ENCODE measurements around the gene LARGE1. TPM values are rescaled to one million over a fixed set of nuclear protein-coding genes. Genes with fewer than 3 reads are reported as not detected.

The LARGE1 gene
- total RNA-seq, 3 donors from 2014 or later = 23.6 to 27.8 (median 26.1) TPM

GRCh38 chr22:33746501-33746928, 173.8 kb downstream of the LARGE1 start:
- no peaks in the 10 kb centered on the region for H3K27me3 ChIP-seq
- no peak for DNase-seq (ENCODE audit: low spot score in 2 of 2)
- H3K9me3 ChIP-seq = no peaks in the 10 kb centered on the region
- H3K36me3 ChIP-seq = no peaks in the 10 kb centered on the region
- H3K4me3 ChIP-seq = no peak overlapping the region
- H3K4me1 ChIP-seq = no peaks in the 10 kb centered on the region
- intact Hi-C loops (cut with DNase I; ENCODE audit: low total_unique reads) = loop anchor here (5.0 kb wide), 1 partner anchor 1414 kb away; no protein-coding TSS in a partner anchor
- H3K27ac ChIP-seq = no peak overlapping the region
- TF ChIP-seq POLR2AphosphoS5 (IDR thresholded peaks at IDR 0.05) = no peak
- no peak for TF ChIP-seq POLR2A (IDR thresholded peaks at IDR 0.05)
- TF ChIP-seq CTCF (IDR thresholded peaks at IDR 0.05) = no peak

- Histone ChIP-seq H3K36me3 (no peaks in the 10 kb centered on the region), H3K9me3 (no peaks in the 10 kb centered on the region), H3K27me3 (no peaks in the 10 kb centered on the region), H3K4me1 (no peaks in the 10 kb centered on the region), H3K27ac (no peak overlapping the region), H3K4me3 (no peak overlapping the region)
- DNase-seq (ENCODE audit: low spot score in 2 of 2) = no peak
- TF ChIP-seq POLR2AphosphoS5 (IDR thresholded peaks at IDR 0.05) (no peak), POLR2A (IDR thresholded peaks at IDR 0.05) (no peak), CTCF (IDR thresholded peaks at IDR 0.05) (no peak)
- intact Hi-C loops (cut with DNase I; ENCODE audit: low total_unique reads) = loop anchor here (5.0 kb wide), 1 partner anchor 1413 kb away; no protein-coding TSS in a partner anchor
Measured at GRCh38 chr22:33745501-33745900, 174.8 kb downstream of the LARGE1 start.

- no peaks in the 10 kb centered on the region for H3K4me1 ChIP-seq
- H3K27me3 ChIP-seq = no peaks in the 10 kb centered on the region
- intact Hi-C loops (cut with DNase I; ENCODE audit: low total_unique reads) = no loop called here
- H3K36me3 ChIP-seq = no peaks in the 10 kb centered on the region
- DNase-seq (ENCODE audit: low spot score in 2 of 2) = no peak
- H3K27ac ChIP-seq = no peak overlapping the region
- TF ChIP-seq CTCF (IDR thresholded peaks at IDR 0.05) (no peak), POLR2AphosphoS5 (IDR thresholded peaks at IDR 0.05) (no peak), POLR2A (IDR thresholded peaks at IDR 0.05) (no peak)
- no peaks in the 10 kb centered on the region for H3K9me3 ChIP-seq
- no peak overlapping the region for H3K4me3 ChIP-seq
Measured at GRCh38 chr22:33743756-33744155, 176.5 kb downstream of the LARGE1 start.

DNA sequence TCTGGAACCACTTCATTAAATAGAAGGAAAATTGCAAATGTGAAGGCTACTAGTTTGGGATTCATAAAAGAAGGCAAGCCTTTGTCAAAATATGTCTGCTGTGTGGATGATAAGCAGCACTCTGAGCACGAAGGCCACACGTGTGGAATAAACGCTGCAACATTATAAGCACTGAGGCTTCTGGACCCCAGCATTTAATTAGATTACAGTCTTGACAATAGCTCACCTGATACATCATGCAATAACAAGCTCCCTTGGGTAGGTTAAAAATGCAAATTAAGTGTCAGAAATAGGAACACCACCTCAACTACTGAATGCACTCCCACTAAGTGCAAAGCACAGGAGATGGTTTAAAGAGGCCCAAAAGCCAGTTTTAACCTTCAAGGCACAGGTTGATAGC, 179.3 kb downstream of the LARGE1 start:
- no peak for DNase-seq (ENCODE audit: low spot score in 2 of 2)
- Histone ChIP-seq H3K36me3 (no peaks in the 10 kb centered on the region), H3K27ac (no peak overlapping the region), H3K4me1 (no peaks in the 10 kb centered on the region), H3K9me3 (no peaks in the 10 kb centered on the region), H3K4me3 (no peak overlapping the region), H3K27me3 (no peaks in the 10 kb centered on the region)
- intact Hi-C loops (cut with DNase I; ENCODE audit: low total_unique reads) = no loop called here
- no peak for TF ChIP-seq POLR2AphosphoS5 (IDR thresholded peaks at IDR 0.05)
- TF ChIP-seq CTCF (IDR thresholded peaks at IDR 0.05) = no peak
- TF ChIP-seq POLR2A (IDR thresholded peaks at IDR 0.05) = no peak

GRCh38 chr22:33739516-33739915, 180.8 kb downstream of the LARGE1 start:
- Histone ChIP-seq H3K36me3 (no peaks in the 10 kb centered on the region), H3K4me3 (no peak overlapping the region), H3K9me3 (no peaks in the 10 kb centered on the region), H3K27me3 (no peaks in the 10 kb centered on the region), H3K27ac (no peak overlapping the region), H3K4me1 (no peaks in the 10 kb centered on the region)
- DNase-seq (ENCODE audit: low spot score in 2 of 2) = no peak
- intact Hi-C loops (cut with DNase I; ENCODE audit: low total_unique reads) = no loop called here
- no peak for TF ChIP-seq CTCF (IDR thresholded peaks at IDR 0.05)
- no peak for TF ChIP-seq POLR2AphosphoS5 (IDR thresholded peaks at IDR 0.05)
- no peak for TF ChIP-seq POLR2A (IDR thresholded peaks at IDR 0.05)
